Measurements from ENCODE around the gene CCDC197. TPM values are rescaled to one million over a fixed set of nuclear protein-coding genes. Genes with fewer than 3 reads are reported as not detected.

The CCDC197 gene
- total RNA-seq, 1 donor from 2014 or later: not detected

- H3K9me3 Mint-ChIP-seq (ENCODE audit: low read depth): no peaks in the 10 kb centered on the region
- no peak overlapping the region for H3K4me3 Mint-ChIP-seq (ENCODE audit: low read depth)
- H3K36me3 Mint-ChIP-seq (ENCODE audit: insufficient read depth): no peaks in the 10 kb centered on the region
- DNase-seq (ENCODE audit: low spot score, unreplicated experiment): no peak
- TF ChIP-seq, protein P1, sequence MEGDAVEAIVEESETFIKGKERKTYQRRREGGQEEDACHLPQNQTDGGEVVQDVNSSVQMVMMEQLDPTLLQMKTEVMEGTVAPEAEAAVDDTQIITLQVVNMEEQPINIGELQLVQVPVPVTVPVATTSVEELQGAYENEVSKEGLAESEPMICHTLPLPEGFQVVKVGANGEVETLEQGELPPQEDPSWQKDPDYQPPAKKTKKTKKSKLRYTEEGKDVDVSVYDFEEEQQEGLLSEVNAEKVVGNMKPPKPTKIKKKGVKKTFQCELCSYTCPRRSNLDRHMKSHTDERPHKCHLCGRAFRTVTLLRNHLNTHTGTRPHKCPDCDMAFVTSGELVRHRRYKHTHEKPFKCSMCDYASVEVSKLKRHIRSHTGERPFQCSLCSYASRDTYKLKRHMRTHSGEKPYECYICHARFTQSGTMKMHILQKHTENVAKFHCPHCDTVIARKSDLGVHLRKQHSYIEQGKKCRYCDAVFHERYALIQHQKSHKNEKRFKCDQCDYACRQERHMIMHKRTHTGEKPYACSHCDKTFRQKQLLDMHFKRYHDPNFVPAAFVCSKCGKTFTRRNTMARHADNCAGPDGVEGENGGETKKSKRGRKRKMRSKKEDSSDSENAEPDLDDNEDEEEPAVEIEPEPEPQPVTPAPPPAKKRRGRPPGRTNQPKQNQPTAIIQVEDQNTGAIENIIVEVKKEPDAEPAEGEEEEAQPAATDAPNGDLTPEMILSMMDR (IDR thresholded peaks at IDR 0.05; ENCODE audit: unreplicated experiment): no peak
- no peaks in the 10 kb centered on the region for H3K4me1 Mint-ChIP-seq (ENCODE audit: low read depth)
- peaks cover 26% of the 10 kb centered on the region for H3K27me3 Mint-ChIP-seq
- no peak overlapping the region for H3K27ac Mint-ChIP-seq
These were observed 1.8 kb downstream of the CCDC197 start for GRCh38 chr14:93998871-93999403.

- H3K4me1 Mint-ChIP-seq (ENCODE audit: low read depth): no peaks in the 10 kb centered on the region
- H3K4me3 Mint-ChIP-seq (ENCODE audit: low read depth): no peak overlapping the region
- no peak overlapping the region for H3K27ac Mint-ChIP-seq
- TF ChIP-seq, protein P1 (IDR thresholded peaks at IDR 0.05; ENCODE audit: unreplicated experiment): no peak
- no peaks in the 10 kb centered on the region for H3K36me3 Mint-ChIP-seq (ENCODE audit: insufficient read depth)
- peaks cover 26% of the 10 kb centered on the region for H3K27me3 Mint-ChIP-seq
- H3K9me3 Mint-ChIP-seq (ENCODE audit: low read depth): no peaks in the 10 kb centered on the region
- no peak for DNase-seq (ENCODE audit: low spot score, unreplicated experiment)
These were observed 2.5 kb downstream of the CCDC197 start for GRCh38 chr14:93999573-93999972.

- TF ChIP-seq, protein P1 (IDR thresholded peaks at IDR 0.05; ENCODE audit: unreplicated experiment): no peak
- no peak for DNase-seq (ENCODE audit: low spot score, unreplicated experiment)
- Mint-ChIP-seq H3K4me3 (ENCODE audit: low read depth) (no peak overlapping the region), H3K36me3 (ENCODE audit: insufficient read depth) (no peaks in the 10 kb centered on the region), H3K4me1 (ENCODE audit: low read depth) (no peaks in the 10 kb centered on the region), H3K9me3 (ENCODE audit: low read depth) (no peaks in the 10 kb centered on the region), H3K27ac (no peak overlapping the region), H3K27me3 (peaks cover 28% of the 10 kb centered on the region)
These were observed 3.2 kb downstream of the CCDC197 start for GRCh38 chr14:94000267-94000666.

DNA sequence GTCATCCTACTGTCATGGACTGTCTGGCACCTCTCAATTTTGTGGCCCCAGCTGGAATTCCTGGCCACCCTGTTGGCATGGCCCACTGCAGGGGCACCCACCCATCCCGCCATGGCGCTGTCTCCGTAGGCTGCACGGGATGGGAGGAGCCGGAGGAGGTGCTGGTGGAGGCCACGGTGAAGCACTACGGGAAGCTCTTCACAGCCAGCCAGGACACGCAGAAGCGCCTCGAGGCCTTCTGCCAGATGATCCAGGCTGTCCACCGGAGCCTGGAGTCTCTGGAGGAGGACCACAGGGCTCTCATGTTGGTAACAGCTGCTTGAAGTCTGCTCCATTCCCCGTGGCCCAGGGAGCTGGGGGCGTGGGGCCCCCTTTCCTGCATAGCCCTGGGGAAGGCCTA lies 3.9 kb downstream of the CCDC197 start:
- TF ChIP-seq, protein P1 (IDR thresholded peaks at IDR 0.05; ENCODE audit: unreplicated experiment): no peak
- Mint-ChIP-seq H3K4me3 (ENCODE audit: low read depth) (no peak overlapping the region), H3K27me3 (peaks cover 24% of the 10 kb centered on the region), H3K4me1 (ENCODE audit: low read depth) (no peaks in the 10 kb centered on the region), H3K9me3 (ENCODE audit: low read depth) (no peaks in the 10 kb centered on the region), H3K27ac (no peak overlapping the region), H3K36me3 (ENCODE audit: insufficient read depth) (no peaks in the 10 kb centered on the region)
- no peak for DNase-seq (ENCODE audit: low spot score, unreplicated experiment)

GRCh38 chr14:94001501-94002396 lies 4.6 kb downstream of the CCDC197 start:
- no peak overlapping the region for H3K4me3 Mint-ChIP-seq (ENCODE audit: low read depth)
- TF ChIP-seq, protein P1 (IDR thresholded peaks at IDR 0.05; ENCODE audit: unreplicated experiment): peak; percentile 96
- peak; percentile 32 for DNase-seq (ENCODE audit: low spot score, unreplicated experiment)
- H3K9me3 Mint-ChIP-seq (ENCODE audit: low read depth): no peaks in the 10 kb centered on the region
- H3K36me3 Mint-ChIP-seq (ENCODE audit: insufficient read depth): no peaks in the 10 kb centered on the region
- H3K27me3 Mint-ChIP-seq: peaks cover 24% of the 10 kb centered on the region
- H3K27ac Mint-ChIP-seq: no peak overlapping the region
- no peaks in the 10 kb centered on the region for H3K4me1 Mint-ChIP-seq (ENCODE audit: low read depth)

Measured in progenitor cell of endocrine pancreas (in vitro differentiated cells).